ENCODE results near the gene GPRC6A.

- no peak for TF ChIP-seq POLR2A (IDR thresholded peaks at IDR 0.05)
- no peak for TF ChIP-seq CTCF (IDR thresholded peaks at IDR 0.05)
Measured at GRCh38 chr6:116866281-116866871, 37.5 kb upstream of the GPRC6A start.

Data from Peyer's patch (tissue), 4 donors.